H1 (cell line): ENCODE results near the gene SPRING1. TPM values are rescaled to one million over a fixed set of nuclear protein-coding genes. Genes with fewer than 3 reads are reported as not detected.

Experiments
- ASH2L ChIP-seq: fragments of 200-600, 300-600 bp; sonication (generic); IDR thresholded peaks from one replicate; pipeline ENCODE4 v1.7.1; 2017; ENCODE audit warnings: low read length
- BACH1 ChIP-seq: IDR thresholded peaks from 2 replicates; pipeline ENCODE4 v1.6.1; 2012; ENCODE audit warnings: low read length, improper control_type of control experiment
- BCL11A ChIP-seq, 2 experiments: IDR thresholded peaks; one replicate each; pipeline ENCODE4 v1.6.1; 2011; ENCODE audit warnings: low read depth in 2 of 2, low read length in 2 of 2, mild to moderate bottlenecking in 2 of 2
- CBX5 ChIP-seq: fragments of 300-800, 300-1000 bp; sonication (generic); IDR thresholded peaks from 2 replicates; pipeline ENCODE4 v1.7.1; 2016; ENCODE audit warnings: antibody characterized with exemption, low read length, low read depth
- GABPA ChIP-seq: IDR thresholded peaks from 2 replicates; pipeline ENCODE4 v1.6.1; 2011; ENCODE audit warnings: mild to moderate bottlenecking, low read length, moderate library complexity, borderline replicate concordance; ENCODE audit not compliant: insufficient read depth
- KDM1A ChIP-seq: fragments of 200-600, 300-600 bp; sonication (generic); IDR thresholded peaks from 2 replicates; pipeline ENCODE4 v1.7.1; 2016; ENCODE audit warnings: mild to moderate bottlenecking, low read length, borderline replicate concordance
- KDM5A ChIP-seq: fragments of 200-600 bp; IDR thresholded peaks from 2 replicates; pipeline ENCODE4 v1.7.1; 2012; ENCODE audit warnings: mild to moderate bottlenecking, low read length, inconsistent platforms, mixed read lengths
- SIN3A ChIP-seq, 2 experiments: IDR thresholded peaks in 1 of 2; conservative IDR thresholded peaks in 1 of 2; 2 replicates each; pipeline ENCODE4 v1.6.1; 2011 to 2012; ENCODE audit warnings: low read length in 2 of 2, improper control_type of control experiment in 1 of 2, low read depth in 1 of 2, mild to moderate bottlenecking in 1 of 2
- SIRT6 ChIP-seq: IDR thresholded peaks from one replicate; pipeline ENCODE4 v1.7.1; 2012; ENCODE audit warnings: low read length, inconsistent platforms
- TAF1 ChIP-seq: IDR thresholded peaks from 2 replicates; pipeline ENCODE4 v1.6.1; 2011; ENCODE audit warnings: mild to moderate bottlenecking, low read depth, low read length
- polyA plus RNA-seq, 7 experiments: library from polyadenylated mRNA; depleted of rRNA in 3 of 7; stranded (reverse) in 5 of 7; unstranded in 2 of 7; fragments of >200 nt in 5 of 7; fragments of 200-250 nt in 2 of 7; gene quantifications; 1 replicate in 5 of 7; 2 replicates in 1 of 7; 4 replicates in 1 of 7; pipeline versions ENCODE4 v1.2.1 to v1.2.3, GENCODE V29; 2011 to 2013; ENCODE audit warnings: missing spikeins in 2 of 7, mixed read lengths in 2 of 7
- total RNA-seq: library from RNA; stranded (reverse); fragmentation: NEBNext Ultra II Directional; extraction: Animal tissue kit (Norgen Biotek cat#: 25700); gene quantifications from 2 replicates; pipeline ENCODE4 v1.2.1, GENCODE V29; 2021
- TF ChIP-seq, protein P1 (sequence below): fragments of 300-600 bp; sonication (generic); IDR thresholded peaks from 2 replicates; pipeline ENCODE4 v1.7.1; 2012; ENCODE audit warnings: low read length, moderate library complexity, mild to moderate bottlenecking, inconsistent platforms; ENCODE audit not compliant: insufficient replicate concordance
- TF ChIP-seq, protein P2 (sequence below): IDR thresholded peaks from 2 replicates; pipeline ENCODE4 v1.6.1; 2011; ENCODE audit warnings: low read depth, mild to moderate bottlenecking, low read length; ENCODE audit not compliant: insufficient read depth

SPRING1 gene
- total and polyA plus RNA-seq, 2 of the 8 experiments (the other 6 are each of a cell fraction or from before 2014, with no cell fraction given) = 14.3 to 46.5 TPM

DNA sequence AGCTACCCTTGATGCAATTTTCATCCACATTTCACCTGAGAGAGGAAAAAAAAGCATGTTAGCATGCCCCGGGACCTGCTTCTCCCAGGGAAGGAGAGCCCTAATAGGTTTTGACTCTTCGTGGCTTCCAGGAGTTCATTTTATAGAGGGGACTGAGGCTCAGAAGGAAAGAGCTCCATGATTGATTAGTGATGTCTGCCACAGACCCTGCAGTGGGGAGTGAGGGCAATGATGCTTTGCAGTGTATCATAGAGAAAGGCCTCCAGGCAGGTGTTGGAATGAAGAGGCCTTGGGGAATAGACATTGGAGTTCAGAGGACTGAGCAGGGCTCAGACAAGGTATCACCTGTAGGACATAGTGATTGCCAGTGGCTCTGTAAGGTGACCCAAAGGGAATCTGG lies 41.7 kb upstream of the SPRING1 start (continued):
- TF ChIP-seq, protein P1, sequence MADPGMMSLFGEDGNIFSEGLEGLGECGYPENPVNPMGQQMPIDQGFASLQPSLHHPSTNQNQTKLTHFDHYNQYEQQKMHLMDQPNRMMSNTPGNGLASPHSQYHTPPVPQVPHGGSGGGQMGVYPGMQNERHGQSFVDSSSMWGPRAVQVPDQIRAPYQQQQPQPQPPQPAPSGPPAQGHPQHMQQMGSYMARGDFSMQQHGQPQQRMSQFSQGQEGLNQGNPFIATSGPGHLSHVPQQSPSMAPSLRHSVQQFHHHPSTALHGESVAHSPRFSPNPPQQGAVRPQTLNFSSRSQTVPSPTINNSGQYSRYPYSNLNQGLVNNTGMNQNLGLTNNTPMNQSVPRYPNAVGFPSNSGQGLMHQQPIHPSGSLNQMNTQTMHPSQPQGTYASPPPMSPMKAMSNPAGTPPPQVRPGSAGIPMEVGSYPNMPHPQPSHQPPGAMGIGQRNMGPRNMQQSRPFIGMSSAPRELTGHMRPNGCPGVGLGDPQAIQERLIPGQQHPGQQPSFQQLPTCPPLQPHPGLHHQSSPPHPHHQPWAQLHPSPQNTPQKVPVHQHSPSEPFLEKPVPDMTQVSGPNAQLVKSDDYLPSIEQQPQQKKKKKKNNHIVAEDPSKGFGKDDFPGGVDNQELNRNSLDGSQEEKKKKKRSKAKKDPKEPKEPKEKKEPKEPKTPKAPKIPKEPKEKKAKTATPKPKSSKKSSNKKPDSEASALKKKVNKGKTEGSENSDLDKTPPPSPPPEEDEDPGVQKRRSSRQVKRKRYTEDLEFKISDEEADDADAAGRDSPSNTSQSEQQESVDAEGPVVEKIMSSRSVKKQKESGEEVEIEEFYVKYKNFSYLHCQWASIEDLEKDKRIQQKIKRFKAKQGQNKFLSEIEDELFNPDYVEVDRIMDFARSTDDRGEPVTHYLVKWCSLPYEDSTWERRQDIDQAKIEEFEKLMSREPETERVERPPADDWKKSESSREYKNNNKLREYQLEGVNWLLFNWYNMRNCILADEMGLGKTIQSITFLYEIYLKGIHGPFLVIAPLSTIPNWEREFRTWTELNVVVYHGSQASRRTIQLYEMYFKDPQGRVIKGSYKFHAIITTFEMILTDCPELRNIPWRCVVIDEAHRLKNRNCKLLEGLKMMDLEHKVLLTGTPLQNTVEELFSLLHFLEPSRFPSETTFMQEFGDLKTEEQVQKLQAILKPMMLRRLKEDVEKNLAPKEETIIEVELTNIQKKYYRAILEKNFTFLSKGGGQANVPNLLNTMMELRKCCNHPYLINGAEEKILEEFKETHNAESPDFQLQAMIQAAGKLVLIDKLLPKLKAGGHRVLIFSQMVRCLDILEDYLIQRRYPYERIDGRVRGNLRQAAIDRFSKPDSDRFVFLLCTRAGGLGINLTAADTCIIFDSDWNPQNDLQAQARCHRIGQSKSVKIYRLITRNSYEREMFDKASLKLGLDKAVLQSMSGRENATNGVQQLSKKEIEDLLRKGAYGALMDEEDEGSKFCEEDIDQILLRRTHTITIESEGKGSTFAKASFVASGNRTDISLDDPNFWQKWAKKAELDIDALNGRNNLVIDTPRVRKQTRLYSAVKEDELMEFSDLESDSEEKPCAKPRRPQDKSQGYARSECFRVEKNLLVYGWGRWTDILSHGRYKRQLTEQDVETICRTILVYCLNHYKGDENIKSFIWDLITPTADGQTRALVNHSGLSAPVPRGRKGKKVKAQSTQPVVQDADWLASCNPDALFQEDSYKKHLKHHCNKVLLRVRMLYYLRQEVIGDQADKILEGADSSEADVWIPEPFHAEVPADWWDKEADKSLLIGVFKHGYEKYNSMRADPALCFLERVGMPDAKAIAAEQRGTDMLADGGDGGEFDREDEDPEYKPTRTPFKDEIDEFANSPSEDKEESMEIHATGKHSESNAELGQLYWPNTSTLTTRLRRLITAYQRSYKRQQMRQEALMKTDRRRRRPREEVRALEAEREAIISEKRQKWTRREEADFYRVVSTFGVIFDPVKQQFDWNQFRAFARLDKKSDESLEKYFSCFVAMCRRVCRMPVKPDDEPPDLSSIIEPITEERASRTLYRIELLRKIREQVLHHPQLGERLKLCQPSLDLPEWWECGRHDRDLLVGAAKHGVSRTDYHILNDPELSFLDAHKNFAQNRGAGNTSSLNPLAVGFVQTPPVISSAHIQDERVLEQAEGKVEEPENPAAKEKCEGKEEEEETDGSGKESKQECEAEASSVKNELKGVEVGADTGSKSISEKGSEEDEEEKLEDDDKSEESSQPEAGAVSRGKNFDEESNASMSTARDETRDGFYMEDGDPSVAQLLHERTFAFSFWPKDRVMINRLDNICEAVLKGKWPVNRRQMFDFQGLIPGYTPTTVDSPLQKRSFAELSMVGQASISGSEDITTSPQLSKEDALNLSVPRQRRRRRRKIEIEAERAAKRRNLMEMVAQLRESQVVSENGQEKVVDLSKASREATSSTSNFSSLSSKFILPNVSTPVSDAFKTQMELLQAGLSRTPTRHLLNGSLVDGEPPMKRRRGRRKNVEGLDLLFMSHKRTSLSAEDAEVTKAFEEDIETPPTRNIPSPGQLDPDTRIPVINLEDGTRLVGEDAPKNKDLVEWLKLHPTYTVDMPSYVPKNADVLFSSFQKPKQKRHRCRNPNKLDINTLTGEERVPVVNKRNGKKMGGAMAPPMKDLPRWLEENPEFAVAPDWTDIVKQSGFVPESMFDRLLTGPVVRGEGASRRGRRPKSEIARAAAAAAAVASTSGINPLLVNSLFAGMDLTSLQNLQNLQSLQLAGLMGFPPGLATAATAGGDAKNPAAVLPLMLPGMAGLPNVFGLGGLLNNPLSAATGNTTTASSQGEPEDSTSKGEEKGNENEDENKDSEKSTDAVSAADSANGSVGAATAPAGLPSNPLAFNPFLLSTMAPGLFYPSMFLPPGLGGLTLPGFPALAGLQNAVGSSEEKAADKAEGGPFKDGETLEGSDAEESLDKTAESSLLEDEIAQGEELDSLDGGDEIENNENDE = no peak
- TF ChIP-seq SIRT6 (no peak), GABPA (no peak), KDM5A (no peak), ASH2L (no peak), BCL11A (IDR thresholded peaks at IDR 0.05; ENCODE audit: low read depth in 2 of 2, low read length in 2 of 2) (no peak), KDM1A (no peak), BACH1 (no peak), SIN3A (conservative IDR thresholded peaks at IDR 0.05 in 1 of 2, IDR thresholded peaks at IDR 0.05 in 1 of 2; ENCODE audit: low read depth in 1 of 2, low read length in 2 of 2) (no peak), CBX5 (no peak), TAF1 (no peak)
- TF ChIP-seq, protein P2, sequence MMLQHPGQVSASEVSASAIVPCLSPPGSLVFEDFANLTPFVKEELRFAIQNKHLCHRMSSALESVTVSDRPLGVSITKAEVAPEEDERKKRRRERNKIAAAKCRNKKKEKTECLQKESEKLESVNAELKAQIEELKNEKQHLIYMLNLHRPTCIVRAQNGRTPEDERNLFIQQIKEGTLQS = no peak
